Trophoblast cell (in vitro differentiated cells and primary cell): ENCODE results near the gene WSB1.
A peak's percentile ranks its signal among the peaks of the same experiment; 100 is the strongest.

Experiments
- DNase-seq, 2 donors: peaks; one replicate each; pipeline ENCODE4 v3.0.0-alpha.2; 2016
- H2AFZ ChIP-seq: 2 replicates; pipeline ENCODE4 v1.6.1; 2013; ENCODE audit warnings: low read length, moderate library complexity, mild to moderate bottlenecking; ENCODE audit not compliant: insufficient read depth, poor library complexity
- H2AK5ac ChIP-seq: 2 replicates; pipeline ENCODE4 v1.6.1; 2013; ENCODE audit warnings: mild to moderate bottlenecking, low read length
- H2BK120ac ChIP-seq: 2 replicates; pipeline ENCODE4 v1.6.1; 2013; ENCODE audit warnings: low read length, mild to moderate bottlenecking, moderate library complexity; ENCODE audit not compliant: insufficient read depth, poor library complexity
- H2BK12ac ChIP-seq: 2 replicates; pipeline ENCODE4 v1.6.1; 2013; ENCODE audit warnings: mild to moderate bottlenecking, low read length, moderate library complexity
- H2BK5ac ChIP-seq: 2 replicates; pipeline ENCODE4 v1.6.1; 2013; ENCODE audit warnings: low read length, low read depth, moderate library complexity, mild to moderate bottlenecking; ENCODE audit not compliant: poor library complexity
- H3K14ac ChIP-seq: 2 replicates; pipeline ENCODE4 v1.6.1; 2013; ENCODE audit warnings: mild to moderate bottlenecking, low read length
- H3K18ac ChIP-seq: 2 replicates; pipeline ENCODE4 v1.6.1; 2013; ENCODE audit warnings: mild to moderate bottlenecking, low read length
- H3K23ac ChIP-seq: 2 replicates; pipeline ENCODE4 v1.6.1; 2013; ENCODE audit warnings: low read length
- H3K27ac ChIP-seq: 2 replicates; pipeline ENCODE4 v1.5.1; 2013; ENCODE audit warnings: low read depth, mild to moderate bottlenecking, inconsistent platforms, low read length, moderate library complexity
- H3K27me3 ChIP-seq: 2 replicates; pipeline ENCODE4 v1.6.1; 2013; ENCODE audit warnings: inconsistent platforms, mild to moderate bottlenecking, low read length, moderate library complexity; ENCODE audit not compliant: insufficient read depth
- H3K36me3 ChIP-seq, 2 experiments: 1 replicate in 1 of 2; 2 replicates in 1 of 2; pipeline ENCODE4 v1.6.1; 2013; ENCODE audit warnings: low read length in 2 of 2, mild to moderate bottlenecking in 2 of 2, moderate library complexity in 1 of 2; ENCODE audit not compliant: insufficient read depth in 2 of 2, control insufficient read depth in 1 of 2
- H3K4ac ChIP-seq: 2 replicates; pipeline ENCODE4 v1.6.1; 2013; ENCODE audit warnings: low read depth, mild to moderate bottlenecking, low read length, moderate library complexity
- H3K4me1 ChIP-seq, 2 experiments: 1 replicate in 1 of 2; 2 replicates in 1 of 2; pipeline ENCODE4 v1.6.1; 2013; ENCODE audit warnings: low read length in 2 of 2, mild to moderate bottlenecking in 2 of 2, moderate library complexity in 1 of 2; ENCODE audit not compliant: insufficient read depth in 2 of 2, control insufficient read depth in 1 of 2
- H3K4me2 ChIP-seq: 2 replicates; pipeline ENCODE4 v1.6.1; 2013; ENCODE audit warnings: inconsistent platforms, mild to moderate bottlenecking, low read length, moderate library complexity
- H3K4me3 ChIP-seq: 2 replicates; pipeline ENCODE4 v1.5.1; 2013; ENCODE audit warnings: mild to moderate bottlenecking, low read depth, low read length, inconsistent platforms
- H3K79me1 ChIP-seq: one replicate; pipeline ENCODE4 v1.6.1; 2013; ENCODE audit warnings: low read length
- H3K79me2 ChIP-seq: 2 replicates; pipeline ENCODE4 v1.6.1; 2013; ENCODE audit warnings: low read length, mild to moderate bottlenecking; ENCODE audit not compliant: control insufficient read depth, insufficient read depth, poor library complexity
- H3K9ac ChIP-seq: 2 replicates; pipeline ENCODE4 v1.6.1; 2013; ENCODE audit warnings: mild to moderate bottlenecking, low read length
- H3K9me3 ChIP-seq: 2 replicates; pipeline ENCODE4 v1.6.1; 2013; ENCODE audit warnings: low read depth, mild to moderate bottlenecking, control low read depth, inconsistent platforms, low read length; ENCODE audit not compliant: insufficient read depth
- H4K12ac ChIP-seq: 2 replicates; pipeline ENCODE4 v1.6.1; 2013; ENCODE audit warnings: low read depth, mild to moderate bottlenecking, low read length, moderate library complexity
- H4K8ac ChIP-seq: 2 replicates; pipeline ENCODE4 v1.6.1; 2013; ENCODE audit warnings: low read depth, mild to moderate bottlenecking, low read length, moderate library complexity
- H4K91ac ChIP-seq: one replicate; pipeline ENCODE4 v1.6.1; 2013; ENCODE audit warnings: low read depth, mild to moderate bottlenecking, low read length, moderate library complexity
- WGBS: extraction: QIAGEN DNeasy Blood & Tissue Kit; methylation state at CpG from one replicate; pipeline ENCODE4 v1.1.7; 2013; ENCODE audit warnings: missing lambda C conversion rate; ENCODE audit not compliant: insufficient read length, insufficient coverage; ENCODE audit errors: extremely low coverage; 5-methylcytosine and 5-hydroxymethylcytosine counted together

Gene WSB1

GRCh38 chr17:27315796-27316465 lies 22.0 kb downstream of the WSB1 start:
- H2BK12ac ChIP-seq = no peak overlapping the region
- H2BK5ac ChIP-seq = no peak overlapping the region
- H3K4me3 ChIP-seq = no peak overlapping the region
- H3K4ac ChIP-seq = no peak overlapping the region
- H2AK5ac ChIP-seq = no peak overlapping the region
- no peaks in the 10 kb centered on the region for H3K79me1 ChIP-seq
- no peak overlapping the region for H3K18ac ChIP-seq
- H3K4me2 ChIP-seq = no peak overlapping the region
- no peaks in the 10 kb centered on the region for H3K4me1 ChIP-seq
- peaks cover 3% of the 10 kb centered on the region for H3K9me3 ChIP-seq
- no peak overlapping the region for H4K12ac ChIP-seq
- H3K27me3 ChIP-seq = no peaks in the 10 kb centered on the region
- H3K36me3 ChIP-seq = peaks cover 35 to 51% of the 10 kb centered on the region in 2 experiments
- no peak overlapping the region for H3K23ac ChIP-seq
- H2BK120ac ChIP-seq = no peak overlapping the region
- no peak overlapping the region for H3K14ac ChIP-seq
- no peak overlapping the region for H4K91ac ChIP-seq
- no CpG with 5 or more reads among the region's 7 CpGs for WGBS
- no peak overlapping the region for H2AFZ ChIP-seq
- H3K27ac ChIP-seq = no peak overlapping the region
- DNase-seq = peak; percentile 56 to 84
- no peaks in the 10 kb centered on the region for H3K79me2 ChIP-seq
- no peak overlapping the region for H3K9ac ChIP-seq
- H4K8ac ChIP-seq = no peak overlapping the region

- no peak overlapping the region for H3K4ac ChIP-seq
- H4K91ac ChIP-seq = no peak overlapping the region
- H3K9ac ChIP-seq = no peak overlapping the region
- H3K9me3 ChIP-seq = peaks cover 3% of the 10 kb centered on the region
- no peak overlapping the region for H2BK5ac ChIP-seq
- no peak for DNase-seq
- H3K4me2 ChIP-seq = no peak overlapping the region
- no peak overlapping the region for H3K18ac ChIP-seq
- H2BK12ac ChIP-seq = no peak overlapping the region
- H3K4me3 ChIP-seq = no peak overlapping the region
- no peak overlapping the region for H2AK5ac ChIP-seq
- H3K14ac ChIP-seq = no peak overlapping the region
- H4K12ac ChIP-seq = no peak overlapping the region
- H3K27me3 ChIP-seq = no peaks in the 10 kb centered on the region
- no peak overlapping the region for H3K23ac ChIP-seq
- H2BK120ac ChIP-seq = no peak overlapping the region
- no peaks in the 10 kb centered on the region for H3K4me1 ChIP-seq
- H3K27ac ChIP-seq = no peak overlapping the region
- WGBS = no CpG with 5 or more reads among the region's 4 CpGs
- H4K8ac ChIP-seq = no peak overlapping the region
- H3K79me2 ChIP-seq = no peaks in the 10 kb centered on the region
- no peak overlapping the region for H2AFZ ChIP-seq
- peaks cover 28 to 38% of the 10 kb centered on the region in 2 experiments for H3K36me3 ChIP-seq
- no peaks in the 10 kb centered on the region for H3K79me1 ChIP-seq
Measured at GRCh38 chr17:27318228-27318627, 24.3 kb downstream of the WSB1 start.

- H3K27me3 ChIP-seq = no peaks in the 10 kb centered on the region
- peaks cover 28 to 38% of the 10 kb centered on the region in 2 experiments for H3K36me3 ChIP-seq
- H3K4me1 ChIP-seq = peaks cover 0 to under 1% of the 10 kb centered on the region in 2 experiments
- H4K8ac ChIP-seq = no peak overlapping the region
- WGBS = no CpG with 5 or more reads among the region's 6 CpGs
- no peaks in the 10 kb centered on the region for H3K79me1 ChIP-seq
- no peak overlapping the region for H2BK120ac ChIP-seq
- no peak overlapping the region for H2BK12ac ChIP-seq
- no peak overlapping the region for H3K4me2 ChIP-seq
- H3K4ac ChIP-seq = no peak overlapping the region
- H4K91ac ChIP-seq = no peak overlapping the region
- no peak for DNase-seq
- no peaks in the 10 kb centered on the region for H3K79me2 ChIP-seq
- H2BK5ac ChIP-seq = no peak overlapping the region
- H3K9me3 ChIP-seq = peaks cover 3% of the 10 kb centered on the region
- no peak overlapping the region for H3K23ac ChIP-seq
- H2AK5ac ChIP-seq = no peak overlapping the region
- H2AFZ ChIP-seq = no peak overlapping the region
- no peak overlapping the region for H4K12ac ChIP-seq
- no peak overlapping the region for H3K9ac ChIP-seq
- H3K4me3 ChIP-seq = no peak overlapping the region
- no peak overlapping the region for H3K18ac ChIP-seq
- H3K14ac ChIP-seq = no peak overlapping the region
- H3K27ac ChIP-seq = no peak overlapping the region
Measured at GRCh38 chr17:27318633-27319032, 24.7 kb downstream of the WSB1 start.

GRCh38 chr17:27319541-27320221 lies 25.8 kb downstream of the WSB1 start:
- no peak overlapping the region for H3K4me2 ChIP-seq
- H3K4me3 ChIP-seq = no peak overlapping the region
- H3K79me1 ChIP-seq = no peaks in the 10 kb centered on the region
- H3K18ac ChIP-seq = no peak overlapping the region
- H4K12ac ChIP-seq = no peak overlapping the region
- no peak overlapping the region for H2AFZ ChIP-seq
- H2BK5ac ChIP-seq = no peak overlapping the region
- no peak overlapping the region for H3K4ac ChIP-seq
- H2BK120ac ChIP-seq = no peak overlapping the region
- DNase-seq = peak in 1 of 2 donors; percentile 55
- no peak overlapping the region for H2BK12ac ChIP-seq
- H3K27ac ChIP-seq = no peak overlapping the region
- H3K9me3 ChIP-seq = peaks cover 3% of the 10 kb centered on the region
- WGBS = no CpG with 5 or more reads among the region's 4 CpGs
- H4K8ac ChIP-seq = no peak overlapping the region
- H3K4me1 ChIP-seq = peaks cover 0 to 2% of the 10 kb centered on the region in 2 experiments
- H4K91ac ChIP-seq = no peak overlapping the region
- H3K36me3 ChIP-seq = peaks cover 23 to 33% of the 10 kb centered on the region in 2 experiments
- H3K27me3 ChIP-seq = no peaks in the 10 kb centered on the region
- no peak overlapping the region for H2AK5ac ChIP-seq
- H3K9ac ChIP-seq = no peak overlapping the region
- no peaks in the 10 kb centered on the region for H3K79me2 ChIP-seq
- H3K14ac ChIP-seq = no peak overlapping the region
- H3K23ac ChIP-seq = no peak overlapping the region
